ENCODE measurements around the gene IL31.

DNA sequence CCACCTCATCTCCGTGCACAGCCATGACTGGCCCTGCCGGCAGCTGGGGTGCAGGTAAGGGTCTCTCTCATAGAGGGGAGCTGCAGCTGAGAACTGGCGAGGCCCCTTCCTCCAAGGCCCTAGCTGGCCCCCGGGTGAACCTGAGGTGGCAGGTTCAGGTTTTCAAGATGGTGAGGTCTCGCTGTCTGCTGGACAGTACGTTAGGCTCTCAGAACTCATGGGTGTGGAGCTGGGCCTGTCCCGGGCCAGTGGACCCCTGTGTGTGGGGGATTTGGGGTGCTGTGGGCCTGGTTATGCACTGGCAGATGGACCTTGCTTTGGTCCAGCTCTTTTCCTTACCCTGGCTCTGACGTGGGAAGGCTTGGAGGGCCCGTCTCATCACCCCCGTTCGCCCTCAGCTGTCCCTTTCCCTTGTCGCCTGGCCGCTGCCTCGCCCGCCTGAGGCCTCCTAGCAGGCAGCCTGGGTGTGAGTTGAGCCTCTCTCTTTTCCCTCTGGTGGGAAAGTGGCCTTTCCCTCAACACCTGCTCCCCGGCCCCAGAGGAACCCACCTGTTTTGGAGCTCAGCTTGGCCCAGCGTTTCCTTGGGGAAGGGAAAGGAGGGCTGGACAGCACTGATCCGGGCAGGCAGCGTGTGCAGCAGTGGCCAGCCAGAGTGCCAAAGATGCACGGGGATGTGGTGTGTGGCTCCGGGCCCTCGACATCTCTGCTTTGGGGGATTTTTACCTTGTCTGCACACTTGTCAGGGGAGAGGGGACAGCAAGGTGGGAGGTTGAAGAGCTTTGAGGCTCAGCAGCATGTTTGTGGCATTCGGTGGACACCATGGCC lies 28.3 kb downstream of the IL31 start:
- TF ChIP-seq, protein P1, sequence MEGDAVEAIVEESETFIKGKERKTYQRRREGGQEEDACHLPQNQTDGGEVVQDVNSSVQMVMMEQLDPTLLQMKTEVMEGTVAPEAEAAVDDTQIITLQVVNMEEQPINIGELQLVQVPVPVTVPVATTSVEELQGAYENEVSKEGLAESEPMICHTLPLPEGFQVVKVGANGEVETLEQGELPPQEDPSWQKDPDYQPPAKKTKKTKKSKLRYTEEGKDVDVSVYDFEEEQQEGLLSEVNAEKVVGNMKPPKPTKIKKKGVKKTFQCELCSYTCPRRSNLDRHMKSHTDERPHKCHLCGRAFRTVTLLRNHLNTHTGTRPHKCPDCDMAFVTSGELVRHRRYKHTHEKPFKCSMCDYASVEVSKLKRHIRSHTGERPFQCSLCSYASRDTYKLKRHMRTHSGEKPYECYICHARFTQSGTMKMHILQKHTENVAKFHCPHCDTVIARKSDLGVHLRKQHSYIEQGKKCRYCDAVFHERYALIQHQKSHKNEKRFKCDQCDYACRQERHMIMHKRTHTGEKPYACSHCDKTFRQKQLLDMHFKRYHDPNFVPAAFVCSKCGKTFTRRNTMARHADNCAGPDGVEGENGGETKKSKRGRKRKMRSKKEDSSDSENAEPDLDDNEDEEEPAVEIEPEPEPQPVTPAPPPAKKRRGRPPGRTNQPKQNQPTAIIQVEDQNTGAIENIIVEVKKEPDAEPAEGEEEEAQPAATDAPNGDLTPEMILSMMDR (IDR thresholded peaks at IDR 0.05) = no peak
- TF ChIP-seq POLR2AphosphoS5 (IDR thresholded peaks at IDR 0.05) (no peak), POLR2A (IDR thresholded peaks at IDR 0.05) (no peak)

All from upper lobe of left lung (tissue), 4 donors.